Measurements from ENCODE around the gene REEP5.

- no peak for TF ChIP-seq CTCF (IDR thresholded peaks at IDR 0.05)
- no peak for TF ChIP-seq POLR2A (IDR thresholded peaks at IDR 0.05)
These were observed 58.5 kb downstream of the REEP5 start for GRCh38 chr5:112863549-112863948.

Data from esophagus squamous epithelium (tissue), 4 donors.